Neural progenitor cell (in vitro differentiated cells): ENCODE data around the gene FBRSL1.
"Not testable (repeated sequence)": the region's sequence is repeated elsewhere in the genome, so short reads cannot be mapped to it uniquely, and the experiment has no call there.

ENCODE experiments used
- CTCF ChIP-seq: fragments of 200-600 bp; sonication (generic); IDR thresholded peaks from 2 replicates; pipeline ENCODE4 v1.5.1; 2017; ENCODE audit warnings: antibody characterized with exemption, mild to moderate bottlenecking
- EZH2 ChIP-seq: fragments of 200-600 bp; sonication (generic); IDR thresholded peaks from 2 replicates; pipeline ENCODE4 v1.6.1; 2017; ENCODE audit warnings: antibody characterized with exemption, mild to moderate bottlenecking, moderate library complexity
- EZH2phosphoT487 ChIP-seq: fragments of 200-600 bp; sonication (generic); IDR thresholded peaks from 2 replicates; pipeline ENCODE4 v1.6.1; 2017; ENCODE audit warnings: antibody characterized with exemption

GRCh38 chr12:132464304-132464703 lies 25.6 kb upstream of the FBRSL1 start:
- not testable (repeated sequence) for TF ChIP-seq CTCF, EZH2, EZH2phosphoT487
